Trophoblast cell (in vitro differentiated cells and primary cell): ENCODE results near the gene CD300E.
"Not testable (repeated sequence)": the region's sequence is repeated elsewhere in the genome, so short reads cannot be mapped to it uniquely, and the experiment has no call there.

ENCODE experiments used
- DNase-seq, 2 donors: peaks; one replicate each; pipeline ENCODE4 v3.0.0-alpha.2; 2016
- H2AFZ ChIP-seq: 2 replicates; pipeline ENCODE4 v1.6.1; 2013; ENCODE audit warnings: low read length, moderate library complexity, mild to moderate bottlenecking; ENCODE audit not compliant: insufficient read depth, poor library complexity
- H2AK5ac ChIP-seq: 2 replicates; pipeline ENCODE4 v1.6.1; 2013; ENCODE audit warnings: mild to moderate bottlenecking, low read length
- H2BK120ac ChIP-seq: 2 replicates; pipeline ENCODE4 v1.6.1; 2013; ENCODE audit warnings: low read length, mild to moderate bottlenecking, moderate library complexity; ENCODE audit not compliant: insufficient read depth, poor library complexity
- H2BK12ac ChIP-seq: 2 replicates; pipeline ENCODE4 v1.6.1; 2013; ENCODE audit warnings: mild to moderate bottlenecking, low read length, moderate library complexity
- H2BK5ac ChIP-seq: 2 replicates; pipeline ENCODE4 v1.6.1; 2013; ENCODE audit warnings: low read length, low read depth, moderate library complexity, mild to moderate bottlenecking; ENCODE audit not compliant: poor library complexity
- H3K14ac ChIP-seq: 2 replicates; pipeline ENCODE4 v1.6.1; 2013; ENCODE audit warnings: mild to moderate bottlenecking, low read length
- H3K18ac ChIP-seq: 2 replicates; pipeline ENCODE4 v1.6.1; 2013; ENCODE audit warnings: mild to moderate bottlenecking, low read length
- H3K23ac ChIP-seq: 2 replicates; pipeline ENCODE4 v1.6.1; 2013; ENCODE audit warnings: low read length
- H3K27ac ChIP-seq: 2 replicates; pipeline ENCODE4 v1.5.1; 2013; ENCODE audit warnings: low read depth, mild to moderate bottlenecking, inconsistent platforms, low read length, moderate library complexity
- H3K27me3 ChIP-seq: 2 replicates; pipeline ENCODE4 v1.6.1; 2013; ENCODE audit warnings: inconsistent platforms, mild to moderate bottlenecking, low read length, moderate library complexity; ENCODE audit not compliant: insufficient read depth
- H3K36me3 ChIP-seq, 2 experiments: 1 replicate in 1 of 2; 2 replicates in 1 of 2; pipeline ENCODE4 v1.6.1; 2013; ENCODE audit warnings: low read length in 2 of 2, mild to moderate bottlenecking in 2 of 2, moderate library complexity in 1 of 2; ENCODE audit not compliant: insufficient read depth in 2 of 2, control insufficient read depth in 1 of 2
- H3K4ac ChIP-seq: 2 replicates; pipeline ENCODE4 v1.6.1; 2013; ENCODE audit warnings: low read depth, mild to moderate bottlenecking, low read length, moderate library complexity
- H3K4me1 ChIP-seq, 2 experiments: 1 replicate in 1 of 2; 2 replicates in 1 of 2; pipeline ENCODE4 v1.6.1; 2013; ENCODE audit warnings: low read length in 2 of 2, mild to moderate bottlenecking in 2 of 2, moderate library complexity in 1 of 2; ENCODE audit not compliant: insufficient read depth in 2 of 2, control insufficient read depth in 1 of 2
- H3K4me2 ChIP-seq: 2 replicates; pipeline ENCODE4 v1.6.1; 2013; ENCODE audit warnings: inconsistent platforms, mild to moderate bottlenecking, low read length, moderate library complexity
- H3K4me3 ChIP-seq: 2 replicates; pipeline ENCODE4 v1.5.1; 2013; ENCODE audit warnings: mild to moderate bottlenecking, low read depth, low read length, inconsistent platforms
- H3K79me1 ChIP-seq: one replicate; pipeline ENCODE4 v1.6.1; 2013; ENCODE audit warnings: low read length
- H3K79me2 ChIP-seq: 2 replicates; pipeline ENCODE4 v1.6.1; 2013; ENCODE audit warnings: low read length, mild to moderate bottlenecking; ENCODE audit not compliant: control insufficient read depth, insufficient read depth, poor library complexity
- H3K9ac ChIP-seq: 2 replicates; pipeline ENCODE4 v1.6.1; 2013; ENCODE audit warnings: mild to moderate bottlenecking, low read length
- H3K9me3 ChIP-seq: 2 replicates; pipeline ENCODE4 v1.6.1; 2013; ENCODE audit warnings: low read depth, mild to moderate bottlenecking, control low read depth, inconsistent platforms, low read length; ENCODE audit not compliant: insufficient read depth
- H4K12ac ChIP-seq: 2 replicates; pipeline ENCODE4 v1.6.1; 2013; ENCODE audit warnings: low read depth, mild to moderate bottlenecking, low read length, moderate library complexity
- H4K8ac ChIP-seq: 2 replicates; pipeline ENCODE4 v1.6.1; 2013; ENCODE audit warnings: low read depth, mild to moderate bottlenecking, low read length, moderate library complexity
- H4K91ac ChIP-seq: one replicate; pipeline ENCODE4 v1.6.1; 2013; ENCODE audit warnings: low read depth, mild to moderate bottlenecking, low read length, moderate library complexity
- WGBS: extraction: QIAGEN DNeasy Blood & Tissue Kit; methylation state at CpG from one replicate; pipeline ENCODE4 v1.1.7; 2013; ENCODE audit warnings: missing lambda C conversion rate; ENCODE audit not compliant: insufficient read length, insufficient coverage; ENCODE audit errors: extremely low coverage; 5-methylcytosine and 5-hydroxymethylcytosine counted together

Gene CD300E

DNA sequence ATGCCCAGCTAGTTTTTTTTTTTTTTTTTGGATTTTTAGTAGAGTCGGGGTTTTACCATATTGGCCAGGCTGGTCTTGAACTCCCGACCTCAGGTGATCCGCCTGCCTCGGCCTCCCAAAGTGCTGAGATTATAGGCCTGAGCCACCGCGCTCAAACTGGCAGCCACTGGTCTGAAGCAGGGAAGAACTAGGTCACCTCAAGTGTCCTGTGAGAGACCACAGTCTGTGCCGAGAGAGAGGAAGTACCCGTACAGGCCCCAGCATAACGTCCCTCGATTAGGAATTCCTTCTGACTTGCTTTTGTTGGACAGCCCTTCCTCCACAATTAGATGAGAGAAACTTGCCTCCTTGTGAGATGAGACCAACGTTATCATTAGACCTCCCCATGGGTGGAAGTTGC lies 13.7 kb upstream of the CD300E start:
- H3K79me1 ChIP-seq = no peaks in the 10 kb centered on the region
- no peak overlapping the region for H3K4me3 ChIP-seq
- H2BK12ac ChIP-seq = no peak overlapping the region
- H3K9me3 ChIP-seq = no peaks in the 10 kb centered on the region
- H4K91ac ChIP-seq = no peak overlapping the region
- WGBS = no CpG with 5 or more reads among the region's 11 CpGs
- H2AK5ac ChIP-seq = no peak overlapping the region
- no peaks in the 10 kb centered on the region for H3K79me2 ChIP-seq
- H3K23ac ChIP-seq = no peak overlapping the region
- H2BK120ac ChIP-seq = no peak overlapping the region
- H3K4me2 ChIP-seq = no peak overlapping the region
- no peak overlapping the region for H3K9ac ChIP-seq
- H3K4me1 ChIP-seq = peaks cover 11 to 16% of the 10 kb centered on the region in 2 experiments
- no peaks in the 10 kb centered on the region for H3K36me3 ChIP-seq
- H3K18ac ChIP-seq = no peak overlapping the region
- no peak overlapping the region for H3K27ac ChIP-seq
- H4K8ac ChIP-seq = no peak overlapping the region
- no peak overlapping the region for H2AFZ ChIP-seq
- no peak overlapping the region for H3K14ac ChIP-seq
- H3K27me3 ChIP-seq = no peaks in the 10 kb centered on the region
- no peak overlapping the region for H4K12ac ChIP-seq
- no peak for DNase-seq
- no peak overlapping the region for H2BK5ac ChIP-seq
- no peak overlapping the region for H3K4ac ChIP-seq

- H2BK12ac ChIP-seq, H3K27ac ChIP-seq, H3K27me3 ChIP-seq, H2BK120ac ChIP-seq, H3K9me3 ChIP-seq, H3K4ac ChIP-seq, DNase-seq, H4K12ac ChIP-seq, H3K4me3 ChIP-seq, H2BK5ac ChIP-seq, H3K23ac ChIP-seq, H3K9ac ChIP-seq, H3K18ac ChIP-seq, H3K36me3 ChIP-seq, H2AFZ ChIP-seq, H3K14ac ChIP-seq, H3K4me2 ChIP-seq, H3K79me1 ChIP-seq, H3K79me2 ChIP-seq, H4K8ac ChIP-seq, H2AK5ac ChIP-seq: not testable (repeated sequence)
- no CpG with 5 or more reads among the region's 10 CpGs for WGBS
- Histone ChIP-seq H4K91ac (peak overlapping the region; percentile 23), H3K4me1 (peaks cover 13 to 18% of the 10 kb centered on the region in 2 experiments)
Measured at GRCh38 chr17:74636541-74637085, 13.1 kb upstream of the CD300E start.

- DNase-seq = no peak
Measured at GRCh38 chr17:74635418-74635817, 11.9 kb upstream of the CD300E start.

DNA sequence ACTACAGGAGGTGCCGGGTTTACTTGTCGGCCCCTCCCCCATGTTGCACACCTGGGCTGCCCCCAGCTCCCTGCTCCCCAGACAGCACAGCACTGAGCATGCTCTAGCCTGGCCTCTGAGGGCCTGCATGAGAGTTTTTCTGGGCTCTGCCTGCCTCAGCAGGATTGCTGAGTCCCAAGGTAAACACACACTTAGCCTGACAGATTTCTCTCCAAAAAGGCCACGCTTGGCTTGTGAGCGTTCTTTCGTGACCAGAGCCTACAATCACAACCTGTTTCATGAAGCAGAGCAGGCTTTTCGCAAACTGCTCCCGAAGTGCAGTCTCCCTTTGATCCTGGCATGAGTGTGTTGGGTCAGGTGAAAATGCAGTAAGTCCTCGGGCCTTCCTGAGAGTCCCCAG lies 9.8 kb upstream of the CD300E start:
- Histone ChIP-seq H2BK12ac (no peak overlapping the region), H2AK5ac (no peak overlapping the region), H2BK5ac (no peak overlapping the region), H3K4me1 (peaks cover 13 to 18% of the 10 kb centered on the region in 2 experiments), H3K79me2 (no peaks in the 10 kb centered on the region), H3K9ac (no peak overlapping the region), H3K27me3 (peaks cover 1% of the 10 kb centered on the region), H2AFZ (no peak overlapping the region), H3K18ac (no peak overlapping the region), H3K4me3 (no peak overlapping the region), H3K9me3 (no peaks in the 10 kb centered on the region), H3K14ac (no peak overlapping the region), H3K23ac (no peak overlapping the region), H3K4ac (no peak overlapping the region), H4K8ac (no peak overlapping the region), H3K36me3 (no peaks in the 10 kb centered on the region), H2BK120ac (no peak overlapping the region), H4K91ac (peak overlapping the region; percentile 42), H3K4me2 (no peak overlapping the region), H4K12ac (no peak overlapping the region), H3K27ac (no peak overlapping the region), H3K79me1 (no peaks in the 10 kb centered on the region)
- WGBS = no CpG with 5 or more reads among the region's 8 CpGs
- DNase-seq = no peak

More at GRCh38 chr17:74635418-74635817, 11.9 kb upstream of the CD300E start:
- WGBS = no CpG with 5 or more reads among the region's 13 CpGs
- Histone ChIP-seq H3K4me3 (no peak overlapping the region), H2BK120ac (no peak overlapping the region), H2AFZ (no peak overlapping the region), H3K9ac (no peak overlapping the region), H3K18ac (no peak overlapping the region), H3K14ac (no peak overlapping the region), H3K27ac (no peak overlapping the region), H3K4ac (no peak overlapping the region), H3K36me3 (no peaks in the 10 kb centered on the region), H2AK5ac (no peak overlapping the region), H3K9me3 (no peaks in the 10 kb centered on the region), H3K4me2 (no peak overlapping the region), H4K12ac (no peak overlapping the region), H2BK12ac (no peak overlapping the region), H3K4me1 (peaks cover 13 to 18% of the 10 kb centered on the region in 2 experiments), H4K8ac (no peak overlapping the region), H3K79me2 (no peaks in the 10 kb centered on the region), H3K79me1 (no peaks in the 10 kb centered on the region), H3K27me3 (no peaks in the 10 kb centered on the region), H4K91ac (no peak overlapping the region), H2BK5ac (no peak overlapping the region), H3K23ac (no peak overlapping the region)
